Activated CD4-positive, alpha-beta T cell treated with anti-CD3 and anti-CD28 coated beads for 36 hours (primary cell): ENCODE measurements around the gene HIBADH. TPM values are rescaled to one million over a fixed set of nuclear protein-coding genes. Genes with fewer than 3 reads are reported as not detected.

Source experiments
- ATAC-seq: fragments of 200-7000 bp; cut with Tn5 transposase; one replicate; pipeline ENCODE4 v1.10.0; 2021; ENCODE audit warnings: mild to moderate bottlenecking, moderate library complexity
- CTCF ChIA-PET: fragments of 350-600 bp; sonication (Branson Sonifier 250); formaldehyde crosslinking; loops from one replicate; lab custom pipeline; 2021; ENCODE audit warnings: antibody characterized with exemption; lab: Charles Lee
- POLR2A ChIA-PET: fragments of 350-600 bp; sonication (Branson Sonifier 250); formaldehyde crosslinking; loops from one replicate; lab custom pipeline; 2021; ENCODE audit warnings: antibody characterized with exemption, inconsistent platforms; lab: Charles Lee
- DNase-seq: peaks from one replicate; pipeline ENCODE4 v3.0.0-alpha.2; 2020
- H3K27ac Mint-ChIP-seq: one replicate; pipeline ENCODE4 v1.8.0; 2021; ENCODE audit warnings: mixed read lengths
- H3K27me3 Mint-ChIP-seq: one replicate; pipeline ENCODE4 v1.8.0; 2021; ENCODE audit warnings: mixed read lengths
- H3K36me3 Mint-ChIP-seq: one replicate; pipeline ENCODE4 v1.8.0; 2021; ENCODE audit warnings: low read depth, mixed read lengths
- H3K4me1 Mint-ChIP-seq: one replicate; pipeline ENCODE4 v1.8.0; 2021; ENCODE audit warnings: mixed read lengths
- H3K4me3 Mint-ChIP-seq: one replicate; pipeline ENCODE4 v1.8.0; 2021; ENCODE audit warnings: mild to moderate bottlenecking, moderate library complexity, mixed read lengths
- H3K9me3 Mint-ChIP-seq: one replicate; pipeline ENCODE4 v1.8.0; 2021; ENCODE audit warnings: low read depth, mixed read lengths
- intact Hi-C, 2 experiments: fragments of 100-400 bp; cut with DNase I in 1 of 2; cut with micrococcal nuclease in 1 of 2; formaldehyde crosslinking; loops; one replicate each; pipeline versions ENCODE4 v1.14.2 to v1.15.1; 2022 to 2024; cut with DNase I, micrococcal nuclease
- total RNA-seq, 2 experiments: library from RNA; stranded (reverse); gene quantifications; one replicate each; pipeline ENCODE4 v1.2.3, GENCODE V29; 2021

Gene HIBADH
- total RNA-seq, 2 experiments from 2014 or later: 20.3 to 20.5 TPM

- ChIA-PET CTCF (interaction anchor here (0.6 to 1.2 kb wide), 3 partner anchors 9 to 144 kb away, joined by 3 read pairs; no protein-coding TSS in a partner anchor), POLR2A (no interaction called here)
- Mint-ChIP-seq H3K4me1 (no peaks in the 10 kb centered on the region), H3K9me3 (peaks cover 6% of the 10 kb centered on the region), H3K4me3 (no peak overlapping the region), H3K36me3 (peaks cover 9% of the 10 kb centered on the region), H3K27ac (no peak overlapping the region), H3K27me3 (no peaks in the 10 kb centered on the region)
- DNase-seq: no peak
- ATAC-seq: no peak
- intact Hi-C loops: no loop called here
These were observed 93.6 kb downstream of the HIBADH start for GRCh38 chr7:27569106-27569505.

DNA sequence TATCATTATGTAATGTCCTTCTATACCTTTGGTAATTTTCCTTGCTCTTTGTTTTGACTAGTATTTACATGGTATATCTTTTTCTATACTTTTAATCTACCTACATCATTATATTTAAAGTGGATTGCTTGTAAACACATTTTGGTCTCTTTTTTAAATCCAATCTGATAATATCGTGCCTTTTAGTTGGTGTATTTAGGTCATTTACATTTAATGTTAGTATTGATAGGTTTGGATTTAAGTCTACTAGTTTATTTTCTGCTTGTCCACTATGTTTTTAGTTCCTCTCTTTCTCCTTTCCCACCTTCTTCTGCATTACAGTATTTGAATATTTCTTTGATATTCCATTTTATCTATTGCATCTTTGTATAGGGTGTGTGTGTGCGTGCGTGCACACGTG, 95.4 kb downstream of the HIBADH start:
- Mint-ChIP-seq H3K27me3 (no peaks in the 10 kb centered on the region), H3K9me3 (peaks cover 8% of the 10 kb centered on the region), H3K4me3 (no peak overlapping the region), H3K36me3 (peaks cover 11% of the 10 kb centered on the region), H3K4me1 (no peaks in the 10 kb centered on the region), H3K27ac (no peak overlapping the region)
- intact Hi-C loops: no loop called here
- ChIA-PET POLR2A (no interaction called here), CTCF (no interaction called here)
- ATAC-seq (no peak), DNase-seq (no peak)

GRCh38 chr7:27564881-27565482, 97.7 kb downstream of the HIBADH start:
- no peaks in the 10 kb centered on the region for H3K27me3 Mint-ChIP-seq
- ATAC-seq: no peak

GRCh38 chr7:27560706-27561235, 101.9 kb downstream of the HIBADH start:
- Mint-ChIP-seq H3K27me3 (no peaks in the 10 kb centered on the region), H3K36me3 (peaks cover 9% of the 10 kb centered on the region), H3K4me3 (no peak overlapping the region), H3K4me1 (no peaks in the 10 kb centered on the region), H3K27ac (no peak overlapping the region), H3K9me3 (peaks cover 8% of the 10 kb centered on the region)
- DNase-seq (no peak), ATAC-seq (no peak)
- ChIA-PET CTCF (no interaction called here), POLR2A (no interaction called here)
- intact Hi-C loops: no loop called here

More at GRCh38 chr7:27564881-27565482, 97.7 kb downstream of the HIBADH start:
- peaks cover 8% of the 10 kb centered on the region for H3K9me3 Mint-ChIP-seq
- intact Hi-C loops: no loop called here
- peaks cover 9% of the 10 kb centered on the region for H3K36me3 Mint-ChIP-seq
- POLR2A ChIA-PET: no interaction called here
- H3K27ac Mint-ChIP-seq: no peak overlapping the region
- CTCF ChIA-PET: interaction anchor here (1.2 kb wide), 1 partner anchor 12 kb away, joined by 3 read pairs; no protein-coding TSS in a partner anchor
- DNase-seq: no peak
- H3K4me3 Mint-ChIP-seq: no peak overlapping the region
- H3K4me1 Mint-ChIP-seq: no peaks in the 10 kb centered on the region

DNA sequence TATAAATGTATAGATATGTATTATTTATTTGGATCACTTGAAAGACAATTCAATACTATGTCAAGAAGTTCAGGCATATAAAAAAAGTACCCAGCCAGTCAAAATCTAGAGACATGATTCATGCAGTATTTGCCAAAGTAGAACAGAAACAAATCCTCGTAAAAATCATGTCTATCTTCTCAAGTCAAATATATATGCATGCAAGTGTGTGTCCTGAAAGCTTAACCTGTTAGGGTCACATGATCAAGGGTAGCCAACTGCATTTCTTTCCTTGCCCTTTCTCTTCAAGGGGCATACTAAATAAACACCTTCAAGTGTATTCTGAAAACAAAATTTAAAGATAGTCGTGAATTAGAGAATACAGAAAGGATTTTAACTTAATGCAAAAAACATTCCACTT, 107.0 kb downstream of the HIBADH start:
- H3K4me1 Mint-ChIP-seq: no peaks in the 10 kb centered on the region
- no peak overlapping the region for H3K4me3 Mint-ChIP-seq
- H3K36me3 Mint-ChIP-seq: no peaks in the 10 kb centered on the region
- DNase-seq (no peak), ATAC-seq (no peak)
- intact Hi-C loops: no loop called here
- no peaks in the 10 kb centered on the region for H3K9me3 Mint-ChIP-seq
- ChIA-PET POLR2A (no interaction called here), CTCF (no interaction called here)
- H3K27ac Mint-ChIP-seq: no peak overlapping the region
- H3K27me3 Mint-ChIP-seq: no peaks in the 10 kb centered on the region

GRCh38 chr7:27554826-27555225, 107.9 kb downstream of the HIBADH start:
- no peaks in the 10 kb centered on the region for H3K36me3 Mint-ChIP-seq
- no peak overlapping the region for H3K4me3 Mint-ChIP-seq
- H3K9me3 Mint-ChIP-seq: no peaks in the 10 kb centered on the region
- DNase-seq (no peak), ATAC-seq (no peak)
- POLR2A ChIA-PET: no interaction called here
- intact Hi-C loops: no loop called here
- CTCF ChIA-PET: no interaction called here
- H3K27ac Mint-ChIP-seq: no peak overlapping the region
- no peaks in the 10 kb centered on the region for H3K4me1 Mint-ChIP-seq
- no peaks in the 10 kb centered on the region for H3K27me3 Mint-ChIP-seq

DNA sequence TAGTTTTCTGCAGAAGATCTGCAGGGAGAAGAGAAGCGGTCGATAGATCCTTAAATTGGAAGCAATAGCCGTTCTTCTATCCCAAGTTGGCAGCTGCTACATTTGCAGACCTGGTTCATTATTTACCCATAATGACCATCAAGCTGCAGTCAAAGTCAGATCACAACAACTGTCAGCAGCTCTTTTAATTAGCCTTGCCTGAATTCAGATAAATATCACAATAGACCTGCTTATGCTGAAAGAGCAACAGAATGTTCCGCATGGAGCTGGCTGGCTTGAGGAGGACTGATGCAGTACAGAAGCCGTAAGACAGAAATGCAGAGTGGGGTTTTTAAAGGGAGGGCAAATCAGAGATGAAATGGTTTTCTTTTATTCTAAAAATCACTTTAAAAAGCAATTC, 109.4 kb downstream of the HIBADH start:
- Mint-ChIP-seq H3K9me3 (no peaks in the 10 kb centered on the region), H3K27ac (no peak overlapping the region), H3K36me3 (peaks cover under 1% of the 10 kb centered on the region), H3K4me1 (no peaks in the 10 kb centered on the region), H3K27me3 (no peaks in the 10 kb centered on the region), H3K4me3 (no peak overlapping the region)
- POLR2A ChIA-PET: no interaction called here
- no peak for ATAC-seq
- DNase-seq: no peak
- intact Hi-C loops: no loop called here
- CTCF ChIA-PET: interaction anchor here (1.0 kb wide), 1 partner anchor 9 kb away, joined by 3 read pairs; no protein-coding TSS in a partner anchor

DNA sequence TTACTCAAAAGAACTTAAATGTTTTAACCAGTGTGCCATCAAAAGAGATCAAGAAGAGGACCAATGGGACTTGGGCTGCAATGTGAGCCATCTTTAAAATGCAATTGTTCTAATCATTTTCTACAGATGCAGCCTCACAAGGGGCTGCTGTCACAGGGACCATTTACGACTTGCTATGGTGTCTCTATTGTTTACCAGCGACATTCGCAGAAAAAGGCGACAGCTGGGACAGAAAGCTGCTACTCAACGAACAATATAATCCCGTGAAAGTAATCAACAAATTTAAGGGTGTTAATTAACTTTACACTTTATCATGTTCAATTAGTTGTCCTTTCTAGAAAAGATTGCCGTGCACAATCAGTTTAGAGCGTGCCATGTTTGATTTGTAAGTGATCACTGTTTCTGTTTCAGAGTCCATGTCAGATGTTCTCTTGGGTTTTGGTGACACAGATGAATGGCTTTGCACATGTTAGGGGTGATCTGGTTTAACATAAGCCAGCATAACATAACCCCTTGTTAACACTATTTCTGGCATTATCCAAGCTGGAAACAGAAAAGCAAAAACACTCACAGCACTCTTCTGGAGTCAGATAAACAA, 110.8 kb downstream of the HIBADH start:
- Mint-ChIP-seq H3K4me3 (no peak overlapping the region), H3K9me3 (no peaks in the 10 kb centered on the region), H3K27ac (no peak overlapping the region), H3K4me1 (no peaks in the 10 kb centered on the region), H3K27me3 (no peaks in the 10 kb centered on the region), H3K36me3 (peaks cover 2% of the 10 kb centered on the region)
- DNase-seq: no peak
- POLR2A ChIA-PET: no interaction called here
- CTCF ChIA-PET: interaction anchor here (1.0 kb wide), 1 partner anchor 8 kb away, joined by 3 read pairs; no protein-coding TSS in a partner anchor
- ATAC-seq: no peak
- intact Hi-C loops: no loop called here

- CTCF ChIA-PET: interaction anchor here (0.6 to 1.5 kb wide), 3 partner anchors 9 to 225 kb away, joined by 3 to 4 read pairs (median 3); no protein-coding TSS in a partner anchor
These were observed 113.1 kb downstream of the HIBADH start for GRCh38 chr7:27549606-27550005.

GRCh38 chr7:27548304-27548703, 114.4 kb downstream of the HIBADH start:
- intact Hi-C loops: no loop called here
- ChIA-PET CTCF (no interaction called here), POLR2A (no interaction called here)
- ATAC-seq (no peak), DNase-seq (no peak)
- peaks cover 9% of the 10 kb centered on the region for H3K36me3 Mint-ChIP-seq
- no peak overlapping the region for H3K27ac Mint-ChIP-seq
- H3K27me3 Mint-ChIP-seq: no peaks in the 10 kb centered on the region
- H3K9me3 Mint-ChIP-seq: no peaks in the 10 kb centered on the region
- H3K4me3 Mint-ChIP-seq: no peak overlapping the region
- no peaks in the 10 kb centered on the region for H3K4me1 Mint-ChIP-seq

More at GRCh38 chr7:27549606-27550005, 113.1 kb downstream of the HIBADH start:
- DNase-seq (no peak), ATAC-seq (no peak)
- H3K27ac Mint-ChIP-seq: no peak overlapping the region
- no peaks in the 10 kb centered on the region for H3K4me1 Mint-ChIP-seq
- H3K27me3 Mint-ChIP-seq: no peaks in the 10 kb centered on the region
- POLR2A ChIA-PET: no interaction called here
- H3K36me3 Mint-ChIP-seq: peaks cover 5% of the 10 kb centered on the region
- intact Hi-C loops: no loop called here
- no peaks in the 10 kb centered on the region for H3K9me3 Mint-ChIP-seq
- no peak overlapping the region for H3K4me3 Mint-ChIP-seq

- Mint-ChIP-seq H3K27me3 (no peaks in the 10 kb centered on the region), H3K4me3 (no peak overlapping the region), H3K36me3 (peaks cover 9% of the 10 kb centered on the region), H3K27ac (no peak overlapping the region), H3K4me1 (no peaks in the 10 kb centered on the region), H3K9me3 (no peaks in the 10 kb centered on the region)
- ChIA-PET CTCF (interaction anchor here (0.6 kb wide), 1 partner anchor 524 kb away, joined by 3 read pairs; no protein-coding TSS in a partner anchor), POLR2A (no interaction called here)
- no peak for DNase-seq
- intact Hi-C loops: no loop called here
- ATAC-seq: no peak
These were observed 115.3 kb downstream of the HIBADH start for GRCh38 chr7:27547401-27547800.

GRCh38 chr7:27546610-27547009, 116.1 kb downstream of the HIBADH start:
- H3K36me3 Mint-ChIP-seq: peaks cover 13% of the 10 kb centered on the region
- H3K4me3 Mint-ChIP-seq: no peak overlapping the region
- no peaks in the 10 kb centered on the region for H3K4me1 Mint-ChIP-seq
- H3K27me3 Mint-ChIP-seq: no peaks in the 10 kb centered on the region
- intact Hi-C loops: no loop called here
- H3K9me3 Mint-ChIP-seq: no peaks in the 10 kb centered on the region
- no peak for ATAC-seq
- no peak for DNase-seq
- POLR2A ChIA-PET: no interaction called here
- CTCF ChIA-PET: no interaction called here
- H3K27ac Mint-ChIP-seq: no peak overlapping the region
